Stimulated activated CD4-positive, alpha-beta T cell treated with anti-CD3 and anti-CD28 coated beads, Interleukin-15, amount 100 ng/mL, for 24 hours (primary cell): Measurements from ENCODE around the gene HFM1.
"Not testable (repeated sequence)": the region's sequence is repeated elsewhere in the genome, so short reads cannot be mapped to it uniquely, and the experiment has no call there.

Source experiments
- DNase-seq: peaks from one replicate; pipeline ENCODE4 v3.0.0-alpha.2; 2020

Gene HFM1

GRCh38 chr1:91345395-91346005 is 59.1 kb downstream of the HFM1 start:
- no peak for DNase-seq

GRCh38 chr1:91338501-91338900 is 66.1 kb downstream of the HFM1 start:
- DNase-seq = no peak

GRCh38 chr1:91335603-91336002 is 69.0 kb downstream of the HFM1 start:
- no peak for DNase-seq

- DNase-seq = no peak
Observed at GRCh38 chr1:91334856-91335255, 69.8 kb downstream of the HFM1 start.

GRCh38 chr1:91325456-91325855 is 79.2 kb downstream of the HFM1 start:
- no peak for DNase-seq

GRCh38 chr1:91314643-91315042 is 90.0 kb downstream of the HFM1 start:
- no peak for DNase-seq

GRCh38 chr1:91311672-91312071 is 93.0 kb downstream of the HFM1 start:
- DNase-seq = no peak

GRCh38 chr1:91308544-91308943 is 96.1 kb downstream of the HFM1 start:
- DNase-seq = no peak

GRCh38 chr1:91307784-91308409 is 96.7 kb downstream of the HFM1 start:
- DNase-seq = no peak

- no peak for DNase-seq
Observed at GRCh38 chr1:91303165-91303564, 101.5 kb downstream of the HFM1 start.

- DNase-seq = not testable (repeated sequence)
Observed at GRCh38 chr1:91288843-91289553, 115.6 kb downstream of the HFM1 start.

GRCh38 chr1:91286962-91287317 is 117.7 kb downstream of the HFM1 start:
- DNase-seq = not testable (repeated sequence)

GRCh38 chr1:91286259-91286961 is 118.2 kb downstream of the HFM1 start:
- not testable (repeated sequence) for DNase-seq

- DNase-seq = peak; percentile 8
Observed at GRCh38 chr1:91283421-91283726, 121.3 kb downstream of the HFM1 start.

- DNase-seq = peak; percentile 57
Observed at GRCh38 chr1:91282695-91283420, 121.8 kb downstream of the HFM1 start.

GRCh38 chr1:91281782-91282181 is 122.9 kb downstream of the HFM1 start:
- no peak for DNase-seq

GRCh38 chr1:91278754-91279153 is 125.9 kb downstream of the HFM1 start:
- no peak for DNase-seq

- no peak for DNase-seq
Observed at GRCh38 chr1:91273875-91274274, 130.8 kb downstream of the HFM1 start.

GRCh38 chr1:91261655-91262054 is 143.0 kb downstream of the HFM1 start:
- DNase-seq = no peak

- no peak for DNase-seq
Observed at GRCh38 chr1:91245435-91245834, 159.2 kb downstream of the HFM1 start.

GRCh38 chr1:91244737-91245136 is 159.9 kb downstream of the HFM1 start:
- DNase-seq = no peak

- no peak for DNase-seq
Observed at GRCh38 chr1:91243171-91243570, 161.5 kb downstream of the HFM1 start.

GRCh38 chr1:91234181-91234580 is 170.5 kb downstream of the HFM1 start:
- no peak for DNase-seq
